ENCODE results near the gene DPM3. TPM values are rescaled to one million over a fixed set of nuclear protein-coding genes. Genes with fewer than 3 reads are reported as not detected.
A peak's percentile ranks its signal among the peaks of the same experiment; 100 is the strongest.

Gene DPM3
- total and polyA plus RNA-seq, 9 of the 15 experiments (the other 6 are each of a cell fraction or from before 2014, with no cell fraction given) = 3.7 to 120 (median 36.4) TPM

- peak in 1 of 2 experiments; percentile 63 for TF ChIP-seq E2F6 (IDR thresholded peaks at IDR 0.05; ENCODE audit: borderline replicate concordance in 1 of 2, extremely low read depth in 1 of 2, insufficient read depth in 1 of 2, insufficient read length in 1 of 2, low read depth in 1 of 2, low read length in 1 of 2, poor library complexity in 1 of 2, severe bottlenecking in 1 of 2)
- TF ChIP-seq FOXJ2 (tag; IDR thresholded peaks at IDR 0.05) = no peak
- TF ChIP-seq YY1 (IDR thresholded peaks at IDR 0.05; ENCODE audit: borderline replicate concordance in 1 of 3, control insufficient read depth in 1 of 3, extremely low read depth in 1 of 3, insufficient read depth in 3 of 3, insufficient read length in 1 of 3, insufficient replicate concordance in 2 of 3, low read depth in 1 of 3, low read length in 2 of 3) = no peak
- TF ChIP-seq CHD7 (IDR thresholded peaks at IDR 0.05; ENCODE audit: low read depth, low read length) = no peak
- no peak for TF ChIP-seq SMAD1 (IDR thresholded peaks at IDR 0.05; ENCODE audit: low read depth, low read length, partially characterized antibody)
- TF ChIP-seq RBBP5 (IDR thresholded peaks at IDR 0.05; ENCODE audit: borderline replicate concordance, insufficient read depth, low read length, poor library complexity, severe bottlenecking) = peak; percentile 17
- no peak for TF ChIP-seq HDAC6 (IDR thresholded peaks at IDR 0.05; ENCODE audit: low read depth, low read length)
- TF ChIP-seq ZNF175 (CRISPR knock-in tag; IDR thresholded peaks at IDR 0.05; ENCODE audit: low read depth) = no peak
- peak; percentile 39 for TF ChIP-seq FIP1L1 (IDR thresholded peaks at IDR 0.05; ENCODE audit: low read depth, low read length, poor library complexity, severe bottlenecking)
- TF ChIP-seq POLR2G (IDR thresholded peaks at IDR 0.05; ENCODE audit: low read depth, low read length) = 0 out of 2 replicates have a peak, but pooled peaks have one; percentile 29
- TF ChIP-seq ILK (tag; IDR thresholded peaks at IDR 0.05; ENCODE audit: borderline replicate concordance, low read depth) = no peak
- TF ChIP-seq MYC (IDR thresholded peaks at IDR 0.05; ENCODE audit: low read depth, low read length) = 0 out of 2 replicates have a peak, but pooled peaks have one; percentile 25
- no peak for TF ChIP-seq MYC (CRISPR knock-in tag; IDR thresholded peaks at IDR 0.05; ENCODE audit: borderline replicate concordance, low read depth)
Measured at GRCh38 chr1:155125946-155126555, 14.3 kb downstream of the DPM3 start (continued).

Measured in K562 (cell line).